ENCODE data around the gene UBD.

- TF ChIP-seq CTCF (conservative IDR thresholded peaks at IDR 0.05; ENCODE audit: low read depth in 2 of 2), result no peak
- no peak for TF ChIP-seq JUNB (IDR thresholded peaks at IDR 0.05; ENCODE audit: unreplicated experiment)
- TF ChIP-seq EZH2 (IDR thresholded peaks at IDR 0.05; ENCODE audit: low read depth, unreplicated experiment), result no peak
- TF ChIP-seq EZH2phosphoT487 (IDR thresholded peaks at IDR 0.05; ENCODE audit: unreplicated experiment), result no peak
- TF ChIP-seq POLR2AphosphoS5 (IDR thresholded peaks at IDR 0.05; ENCODE audit: low read depth), result no peak
- TF ChIP-seq CREB1 (CRISPR knock-in tag; IDR thresholded peaks at IDR 0.05; ENCODE audit: low read depth), result no peak
- no peak for TF ChIP-seq REST (IDR thresholded peaks at IDR 0.05; ENCODE audit: unreplicated experiment)
- TF ChIP-seq ETS1 (IDR thresholded peaks at IDR 0.05), result no peak
- TF ChIP-seq ZNF114 (CRISPR knock-in tag; IDR thresholded peaks at IDR 0.05), result no peak
- no peak for TF ChIP-seq STAT1 (IDR thresholded peaks at IDR 0.05; ENCODE audit: unreplicated experiment)
Observed at GRCh38 chr6:29558439-29559079, 973 bp downstream of the UBD start.
